Cardiac ventricle fibroblast (primary cell): ENCODE measurements around the gene MCM10. TPM values are rescaled to one million over a fixed set of nuclear protein-coding genes. Genes with fewer than 3 reads are reported as not detected.

Experiments used
- total RNA-seq: library from RNA; depleted of rRNA; stranded (reverse); fragments of >200 nt; gene quantifications from 2 replicates; pipeline ENCODE4 v1.2.3, GENCODE V29; 2015

MCM10 gene
- 0.31 and 4.2 TPM in 2 replicates for total RNA-seq

DNA sequence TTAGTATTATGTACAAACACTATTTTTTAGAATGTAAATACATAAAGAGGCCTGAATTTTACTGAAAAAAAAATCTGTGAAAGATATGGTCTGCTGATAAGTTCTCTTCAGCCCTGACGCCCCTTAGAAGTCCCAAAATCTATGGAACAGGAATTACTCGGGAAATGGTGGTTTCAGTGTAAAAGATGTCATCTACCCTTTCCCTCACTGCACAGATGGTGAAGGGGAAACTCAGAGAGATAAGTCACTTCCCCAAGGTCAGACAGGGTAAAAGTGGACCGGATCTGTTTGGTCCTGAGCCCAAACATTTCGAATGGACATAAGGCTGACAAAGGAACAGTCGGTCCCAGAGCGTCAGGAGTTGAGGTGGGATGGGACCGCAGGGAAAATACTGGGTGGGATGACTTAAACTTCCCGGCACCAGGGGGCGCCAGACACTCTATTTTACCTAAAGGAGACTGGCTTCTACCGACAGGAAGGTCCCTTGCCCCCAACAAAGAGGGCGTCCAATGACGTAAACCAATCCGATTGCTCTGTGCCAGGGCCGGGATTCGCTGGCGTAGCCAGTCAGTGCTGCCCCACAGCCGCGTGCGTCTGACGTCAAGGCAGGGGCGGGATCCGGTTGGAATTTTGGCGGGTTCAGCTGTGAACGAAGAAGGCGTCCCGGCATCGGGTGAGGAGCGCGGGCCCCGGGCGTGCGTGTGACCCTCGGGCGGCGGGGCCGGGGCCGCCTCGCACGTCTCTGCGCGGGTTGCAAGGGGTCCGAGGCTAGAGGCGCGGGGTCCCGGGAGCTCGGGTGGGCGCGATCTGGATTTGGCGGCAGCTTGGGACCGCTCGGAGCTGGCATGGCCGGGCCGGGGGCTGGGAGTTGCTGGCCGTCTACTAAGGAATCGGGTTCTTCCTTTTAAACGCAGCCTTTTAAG is at the start of gene MCM10:
TSS of gene MCM10 (plus strand) at position 625 of the 923 bp plus-strand sequence. CDS start 2,645 bp downstream, outside the sequence.

DNA sequence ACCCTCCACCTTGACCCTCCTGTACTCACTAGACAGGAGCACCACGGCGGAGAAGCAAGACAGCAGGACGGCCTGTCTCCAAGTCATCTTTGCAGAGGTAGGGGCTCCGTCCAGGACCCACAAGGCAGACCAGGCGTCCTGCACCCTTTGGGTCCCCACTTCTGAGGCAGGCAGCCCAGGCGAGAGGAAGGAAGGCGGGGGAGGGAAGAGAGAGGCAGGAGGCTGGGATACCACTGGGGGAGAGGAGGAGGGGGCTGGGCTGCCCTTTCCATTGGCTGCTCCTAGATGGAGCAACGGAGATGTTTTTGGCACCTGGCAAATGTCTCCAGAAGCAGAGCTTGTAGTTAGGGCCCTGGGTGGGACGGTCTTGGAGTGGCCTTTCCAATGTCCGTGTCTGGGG is 72.8 kb downstream of the MCM10 start, which contains the start of gene UCMA:
TSS of gene UCMA (minus strand) at position 203 of the 400 bp plus-strand sequence. CDS start at position 87, 116 bp downstream.

Other genes with a start within 250 kb of the MCM10 start
- gene CCDC3, start 159.8 kb upstream of the MCM10 start, total RNA-seq = 0.39 and 0.81 TPM in 2 replicates
- gene OPTN, start 61.4 kb upstream of the MCM10 start, total RNA-seq = 39.8 and 45.0 TPM in 2 replicates
- gene UCMA, start 72.8 kb downstream of the MCM10 start, total RNA-seq = not detected in 2 replicates
- gene PHYH, start 138.5 kb downstream of the MCM10 start, total RNA-seq = 24.7 and 30.2 TPM in 2 replicates
- 22.4 and 22.8 TPM in 2 replicates for gene SEPHS1, start 186.7 kb downstream of the MCM10 start, total RNA-seq